HepG2 (cell line): ENCODE measurements around the gene RHBDF2. TPM values are rescaled to one million over a fixed set of nuclear protein-coding genes. Genes with fewer than 3 reads are reported as not detected.

Experiments
- AKAP8 ChIP-seq: sonication (generic); formaldehyde crosslinking; IDR thresholded peaks from 2 replicates; pipeline ENCODE4 v1.5.1; 2020; ENCODE audit warnings: mild to moderate bottlenecking, missing genetic modification reagents
- ATF7-NPFF ChIP-seq: sonication (generic); formaldehyde crosslinking; IDR thresholded peaks from 2 replicates; pipeline ENCODE4 v1.8.1; 2023; ENCODE audit warnings: mild to moderate bottlenecking, low read depth, missing genetic modification reagents, moderate library complexity
- CBX5 ChIP-seq: sonication (generic); formaldehyde crosslinking; IDR thresholded peaks from 2 replicates; pipeline ENCODE4 v1.4.0; 2020; ENCODE audit warnings: missing genetic modification reagents, borderline replicate concordance
- CREB1 ChIP-seq, 2 experiments: fragments of 450-650 bp in 1 of 2; IDR thresholded peaks; 2 replicates each; pipeline ENCODE4 v1.6.1; 2016 to 2017; ENCODE audit warnings: control low read depth in 1 of 2, mild to moderate bottlenecking in 1 of 2, missing compliant biosample characterization in 1 of 2, missing genetic modification characterization in 1 of 2
- HMGA1 ChIP-seq: sonication (generic); formaldehyde crosslinking; conservative IDR thresholded peaks from 2 replicates; pipeline ENCODE4 v1.4.0; 2020; ENCODE audit warnings: missing genetic modification reagents
- HOXA9 ChIP-seq: sonication (generic); formaldehyde crosslinking; IDR thresholded peaks from 2 replicates; pipeline ENCODE4 v1.8.1; 2022; ENCODE audit warnings: missing genetic modification reagents, mild to moderate bottlenecking, moderate library complexity, borderline replicate concordance
- KAT7 ChIP-seq: IDR thresholded peaks from 2 replicates; pipeline ENCODE4 v1.6.1; 2018; ENCODE audit warnings: borderline replicate concordance, missing compliant biosample characterization
- KAT8 ChIP-seq: IDR thresholded peaks from 2 replicates; pipeline ENCODE4 v1.6.1; 2016; ENCODE audit warnings: missing genetic modification reagents, missing compliant biosample characterization
- MBD4 ChIP-seq: IDR thresholded peaks from 2 replicates; pipeline ENCODE4 v1.6.1; 2012; ENCODE audit warnings: low read length, inconsistent platforms, borderline replicate concordance
- MEIS1 ChIP-seq: sonication (generic); formaldehyde crosslinking; IDR thresholded peaks from 2 replicates; pipeline ENCODE4 v1.9.0; 2021; ENCODE audit warnings: mild to moderate bottlenecking, missing genetic modification reagents, moderate library complexity, borderline replicate concordance
- MEIS2 ChIP-seq: sonication (generic); formaldehyde crosslinking; IDR thresholded peaks from 2 replicates; pipeline ENCODE4 v1.9.0; 2021; ENCODE audit warnings: mild to moderate bottlenecking, missing genetic modification reagents
- YY1 ChIP-seq: IDR thresholded peaks from 2 replicates; pipeline ENCODE4 v1.6.1; 2011; ENCODE audit warnings: low read length, low read depth, moderate library complexity, mild to moderate bottlenecking; ENCODE audit not compliant: insufficient read depth, insufficient replicate concordance
- ZNF501 ChIP-seq: sonication (generic); formaldehyde crosslinking; IDR thresholded peaks from 2 replicates; pipeline ENCODE4 v1.5.1; 2020; ENCODE audit warnings: mild to moderate bottlenecking, moderate library complexity, missing genetic modification reagents
- ZNF614 ChIP-seq: IDR thresholded peaks from 2 replicates; pipeline ENCODE4 v1.6.1; 2018; ENCODE audit warnings: missing biosample characterization, missing genetic modification reagents, inconsistent platforms, borderline replicate concordance
- ZNF619 ChIP-seq: sonication (generic); formaldehyde crosslinking; IDR thresholded peaks from 2 replicates; pipeline ENCODE4 v1.4.0; 2020; ENCODE audit warnings: mild to moderate bottlenecking, missing genetic modification reagents
- ZNF790 ChIP-seq: sonication (generic); formaldehyde crosslinking; IDR thresholded peaks from 2 replicates; pipeline ENCODE4 v1.8.0; 2022; ENCODE audit warnings: missing genetic modification reagents, mild to moderate bottlenecking, borderline replicate concordance
- polyA plus RNA-seq, 8 experiments: library from polyadenylated mRNA; depleted of rRNA in 3 of 8; stranded (reverse) in 7 of 8; unstranded in 1 of 8; fragments of >200 nt; fragmentation: Illumina TruSeq in 4 of 8; extraction: Trizol in 4 of 8; gene quantifications; 2 replicates each; pipeline versions ENCODE4 v1.2.1 to v1.2.3, GENCODE V29; 2011 to 2016; ENCODE audit warnings: low read depth in 4 of 8, missing spikeins in 1 of 8, mixed read lengths in 1 of 8; ENCODE audit not compliant: insufficient read depth in 1 of 8
- total RNA-seq, 5 experiments: library from RNA; depleted of rRNA; stranded (reverse); fragments of >200 nt; fragmentation: Illumina TruSeq; extraction: Trizol; gene quantifications; 2 replicates each; pipeline ENCODE4 v1.2.3, GENCODE V29; 2016; ENCODE audit warnings: low read depth in 1 of 5
- TF ChIP-seq, protein P1 (sequence below): sonication (generic); formaldehyde crosslinking; IDR thresholded peaks from 2 replicates; pipeline ENCODE4 v1.4.0; 2020; ENCODE audit warnings: mild to moderate bottlenecking, missing genetic modification reagents
- TF ChIP-seq, protein P2 (sequence below): sonication (generic); formaldehyde crosslinking; IDR thresholded peaks from 2 replicates; pipeline ENCODE4 v1.8.0; 2022; ENCODE audit warnings: low read depth, missing genetic modification reagents
- TF ChIP-seq, protein P3 (sequence below): sonication (generic); formaldehyde crosslinking; IDR thresholded peaks from 2 replicates; pipeline ENCODE4 v1.5.1; 2020; ENCODE audit warnings: missing genetic modification reagents, mild to moderate bottlenecking, borderline replicate concordance
- TF ChIP-seq, protein P4 (sequence below), 2 experiments: sonication (generic) in 1 of 2; formaldehyde crosslinking in 1 of 2; IDR thresholded peaks; 2 replicates each; pipeline versions ENCODE4 v1.4.0 to v1.6.1; 2016 to 2020; ENCODE audit warnings: borderline replicate concordance in 1 of 2, low read depth in 1 of 2, mild to moderate bottlenecking in 1 of 2, missing genetic modification reagents in 1 of 2

The RHBDF2 gene
- total and polyA plus RNA-seq, 2 of the 13 experiments (the other 11 are each of a cell fraction or from before 2014, with no cell fraction given), result 7.8 to 24.2 TPM

DNA sequence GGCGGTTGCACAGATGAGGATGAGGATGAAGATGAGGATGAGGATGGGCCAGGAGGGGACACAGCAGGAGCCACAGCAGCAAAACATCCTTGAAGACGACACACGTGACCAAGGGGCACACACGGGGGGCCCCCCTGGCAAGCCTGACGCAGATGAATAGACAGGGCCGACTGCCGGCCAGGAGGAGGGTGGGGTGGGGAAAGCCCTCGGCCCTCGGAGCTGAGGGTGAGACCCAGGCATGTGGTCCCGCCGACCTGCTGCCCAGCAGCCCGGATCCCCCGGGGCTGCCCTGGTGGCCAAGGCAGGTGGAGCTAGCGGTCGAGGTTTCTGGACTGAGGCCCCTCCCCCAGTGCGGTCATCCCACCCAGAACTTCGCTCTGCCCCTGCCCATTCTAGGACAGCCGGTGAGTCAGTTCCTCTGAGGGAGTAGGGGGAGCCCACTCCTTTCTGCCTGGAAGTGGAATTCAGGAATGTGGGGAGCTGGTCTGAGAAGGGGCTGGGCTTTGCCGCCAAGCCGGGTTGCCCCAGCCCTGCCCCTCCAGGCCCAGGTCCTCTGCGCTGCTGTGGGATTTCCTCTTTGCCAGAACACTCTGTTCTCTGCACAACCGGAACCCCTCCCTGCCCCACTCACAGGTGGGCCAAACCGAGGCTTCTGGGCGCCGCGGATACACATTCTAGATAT lies 26.3 kb upstream of the RHBDF2 start (continued):
- TF ChIP-seq, protein P1, sequence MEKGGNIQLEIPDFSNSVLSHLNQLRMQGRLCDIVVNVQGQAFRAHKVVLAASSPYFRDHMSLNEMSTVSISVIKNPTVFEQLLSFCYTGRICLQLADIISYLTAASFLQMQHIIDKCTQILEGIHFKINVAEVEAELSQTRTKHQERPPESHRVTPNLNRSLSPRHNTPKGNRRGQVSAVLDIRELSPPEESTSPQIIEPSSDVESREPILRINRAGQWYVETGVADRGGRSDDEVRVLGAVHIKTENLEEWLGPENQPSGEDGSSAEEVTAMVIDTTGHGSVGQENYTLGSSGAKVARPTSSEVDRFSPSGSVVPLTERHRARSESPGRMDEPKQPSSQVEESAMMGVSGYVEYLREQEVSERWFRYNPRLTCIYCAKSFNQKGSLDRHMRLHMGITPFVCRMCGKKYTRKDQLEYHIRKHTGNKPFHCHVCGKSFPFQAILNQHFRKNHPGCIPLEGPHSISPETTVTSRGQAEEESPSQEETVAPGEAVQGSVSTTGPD, result no peak
- TF ChIP-seq HOXA9, result no peak
- TF ChIP-seq KAT7, result no peak
- TF ChIP-seq MEIS2, result no peak
- no peak for TF ChIP-seq MBD4
- TF ChIP-seq, protein P2, sequence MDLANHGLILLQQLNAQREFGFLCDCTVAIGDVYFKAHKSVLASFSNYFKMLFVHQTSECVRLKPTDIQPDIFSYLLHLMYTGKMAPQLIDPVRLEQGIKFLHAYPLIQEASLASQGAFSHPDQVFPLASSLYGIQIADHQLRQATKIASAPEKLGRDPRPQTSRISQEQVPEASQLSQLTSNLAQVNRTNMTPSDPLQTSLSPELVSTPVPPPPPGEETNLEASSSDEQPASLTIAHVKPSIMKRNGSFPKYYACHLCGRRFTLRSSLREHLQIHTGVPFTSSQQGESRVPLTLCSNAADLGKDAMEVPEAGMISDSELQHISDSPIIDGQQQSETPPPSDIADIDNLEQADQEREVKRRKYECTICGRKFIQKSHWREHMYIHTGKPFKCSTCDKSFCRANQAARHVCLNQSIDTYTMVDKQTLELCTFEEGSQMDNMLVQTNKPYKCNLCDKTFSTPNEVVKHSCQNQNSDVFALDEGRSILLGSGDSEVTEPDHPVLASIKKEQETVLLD, result no peak
- TF ChIP-seq, protein P3, sequence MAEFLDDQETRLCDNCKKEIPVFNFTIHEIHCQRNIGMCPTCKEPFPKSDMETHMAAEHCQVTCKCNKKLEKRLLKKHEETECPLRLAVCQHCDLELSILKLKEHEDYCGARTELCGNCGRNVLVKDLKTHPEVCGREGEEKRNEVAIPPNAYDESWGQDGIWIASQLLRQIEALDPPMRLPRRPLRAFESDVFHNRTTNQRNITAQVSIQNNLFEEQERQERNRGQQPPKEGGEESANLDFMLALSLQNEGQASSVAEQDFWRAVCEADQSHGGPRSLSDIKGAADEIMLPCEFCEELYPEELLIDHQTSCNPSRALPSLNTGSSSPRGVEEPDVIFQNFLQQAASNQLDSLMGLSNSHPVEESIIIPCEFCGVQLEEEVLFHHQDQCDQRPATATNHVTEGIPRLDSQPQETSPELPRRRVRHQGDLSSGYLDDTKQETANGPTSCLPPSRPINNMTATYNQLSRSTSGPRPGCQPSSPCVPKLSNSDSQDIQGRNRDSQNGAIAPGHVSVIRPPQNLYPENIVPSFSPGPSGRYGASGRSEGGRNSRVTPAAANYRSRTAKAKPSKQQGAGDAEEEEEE (CRISPR knock-in tag), result no peak
- no peak for TF ChIP-seq CREB1 (IDR thresholded peaks at IDR 0.05)
- TF ChIP-seq CREB1 (CRISPR knock-in tag; IDR thresholded peaks at IDR 0.05), result no peak
- TF ChIP-seq HMGA1 (CRISPR knock-in tag), result no peak
- TF ChIP-seq CBX5 (CRISPR knock-in tag), result no peak
- TF ChIP-seq ZNF501 (CRISPR knock-in tag), result 0 out of 2 replicates have a peak, but pooled peaks have one; percentile 13
- TF ChIP-seq ZNF614, result no peak
- peak; percentile 92; the same call in 1 of the 2 replicates for TF ChIP-seq AKAP8 (CRISPR knock-in tag)
- no peak for TF ChIP-seq ZNF790 (CRISPR knock-in tag)
- TF ChIP-seq ZNF619 (CRISPR knock-in tag), result no peak
- no peak for TF ChIP-seq ATF7-NPFF (CRISPR knock-in tag)
- peak; percentile 52 for TF ChIP-seq KAT8 (CRISPR knock-in tag)
- no peak for TF ChIP-seq YY1
- TF ChIP-seq MEIS1 (CRISPR knock-in tag), result 0 out of 2 replicates have a peak, but pooled peaks have one; percentile 47
- TF ChIP-seq, protein P4, sequence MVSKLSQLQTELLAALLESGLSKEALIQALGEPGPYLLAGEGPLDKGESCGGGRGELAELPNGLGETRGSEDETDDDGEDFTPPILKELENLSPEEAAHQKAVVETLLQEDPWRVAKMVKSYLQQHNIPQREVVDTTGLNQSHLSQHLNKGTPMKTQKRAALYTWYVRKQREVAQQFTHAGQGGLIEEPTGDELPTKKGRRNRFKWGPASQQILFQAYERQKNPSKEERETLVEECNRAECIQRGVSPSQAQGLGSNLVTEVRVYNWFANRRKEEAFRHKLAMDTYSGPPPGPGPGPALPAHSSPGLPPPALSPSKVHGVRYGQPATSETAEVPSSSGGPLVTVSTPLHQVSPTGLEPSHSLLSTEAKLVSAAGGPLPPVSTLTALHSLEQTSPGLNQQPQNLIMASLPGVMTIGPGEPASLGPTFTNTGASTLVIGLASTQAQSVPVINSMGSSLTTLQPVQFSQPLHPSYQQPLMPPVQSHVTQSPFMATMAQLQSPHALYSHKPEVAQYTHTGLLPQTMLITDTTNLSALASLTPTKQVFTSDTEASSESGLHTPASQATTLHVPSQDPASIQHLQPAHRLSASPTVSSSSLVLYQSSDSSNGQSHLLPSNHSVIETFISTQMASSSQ (IDR thresholded peaks at IDR 0.05; ENCODE audit: low read depth), result no peak
- TF ChIP-seq, protein P4 (CRISPR knock-in tag; IDR thresholded peaks at IDR 0.05; ENCODE audit: borderline replicate concordance), result no peak
